ENCODE data around the gene ANP32B. TPM values are rescaled to one million over a fixed set of nuclear protein-coding genes. Genes with fewer than 3 reads are reported as not detected.
"Not testable (repeated sequence)": the region's sequence is repeated elsewhere in the genome, so short reads cannot be mapped to it uniquely, and the experiment has no call there.

Gene ANP32B
- 100 to 1,000 TPM; 217 to 273 (median 241) TPM for polyA plus RNA-seq (ENCODE audit: insufficient read length in 3 of 3)
- long read RNA-seq, donor 1, transcript ANP32B-201 (7 exons, 1,463 nt), result major isoform, 72 of 108 reads
- long read RNA-seq, donor 1, partial matches to known transcripts, result 36 of 108 reads
- long read RNA-seq, donor 1, other reads (novel, unspliced or antisense), result 0 of 108 reads
- long read RNA-seq, donor 2, transcript ANP32B-201 (7 exons, 1,463 nt), result major isoform, 94 of 132 reads
- long read RNA-seq, donor 2, partial matches to known transcripts, result 19 of 132 reads
- long read RNA-seq, donor 2, other reads (novel, unspliced or antisense), result 19 of 132 reads
- long read RNA-seq, donor 3, transcript ANP32B-201 (7 exons, 1,463 nt), result major isoform, 70 of 120 reads
- long read RNA-seq, donor 3, partial matches to known transcripts, result 37 of 120 reads
- long read RNA-seq, donor 3, other reads (novel, unspliced or antisense), result 13 of 120 reads
- long read RNA-seq, donor 4, transcript ANP32B-201 (7 exons, 1,463 nt), result major isoform, 87 of 120 reads
- long read RNA-seq, donor 4, partial matches to known transcripts, result 21 of 120 reads
- long read RNA-seq, donor 4, other reads (novel, unspliced or antisense), result 12 of 120 reads
- long read RNA-seq, donor 5, transcript ANP32B-201 (7 exons, 1,463 nt), result major isoform, 37 of 103 reads
- long read RNA-seq, donor 5, partial matches to known transcripts, result 66 of 103 reads
- long read RNA-seq, donor 5, other reads (novel, unspliced or antisense), result 0 of 103 reads
- long read RNA-seq, donor 6, transcript ANP32B-201 (7 exons, 1,463 nt), result major isoform, 45 of 121 reads
- long read RNA-seq, donor 6, partial matches to known transcripts, result 70 of 121 reads
- long read RNA-seq, donor 6, other reads (novel, unspliced or antisense), result 6 of 121 reads
- long read RNA-seq, donor 7, transcript ANP32B-201 (7 exons, 1,463 nt), result major isoform, 74 of 180 reads
- long read RNA-seq, donor 7, partial matches to known transcripts, result 97 of 180 reads
- long read RNA-seq, donor 7, other reads (novel, unspliced or antisense), result 8 of 180 reads
- long read RNA-seq, donor 8, transcript ANP32B-201 (7 exons, 1,463 nt), result major isoform, 45 of 78 reads
- long read RNA-seq, donor 8, partial matches to known transcripts, result 27 of 78 reads
- long read RNA-seq, donor 8, other reads (novel, unspliced or antisense), result 6 of 78 reads
- long read RNA-seq, donor 9, transcript ANP32B-201 (7 exons, 1,463 nt), result major isoform, 95 of 163 reads
- long read RNA-seq, donor 9, partial matches to known transcripts, result 60 of 163 reads
- long read RNA-seq, donor 9, other reads (novel, unspliced or antisense), result 8 of 163 reads
- long read RNA-seq, donor 10, transcript ANP32B-201 (7 exons, 1,463 nt), result major isoform, 68 of 142 reads
- long read RNA-seq, donor 10, partial matches to known transcripts, result 61 of 142 reads
- long read RNA-seq, donor 10, other reads (novel, unspliced or antisense), result 13 of 142 reads
- long read RNA-seq, donor 11, transcript ANP32B-201 (7 exons, 1,463 nt), result major isoform, 40 of 115 reads
- long read RNA-seq, donor 11, partial matches to known transcripts, result 69 of 115 reads
- long read RNA-seq, donor 11, other reads (novel, unspliced or antisense), result 5 of 115 reads
- long read RNA-seq, donor 12, transcript ANP32B-201 (7 exons, 1,463 nt), result major isoform, 98 of 145 reads
- long read RNA-seq, donor 12, partial matches to known transcripts, result 30 of 145 reads
- long read RNA-seq, donor 12, other reads (novel, unspliced or antisense), result 17 of 145 reads
- long read RNA-seq, donor 13, transcript ANP32B-201 (7 exons, 1,463 nt), result major isoform, 32 of 130 reads
- long read RNA-seq, donor 13, partial matches to known transcripts, result 98 of 130 reads
- long read RNA-seq, donor 13, other reads (novel, unspliced or antisense), result 0 of 130 reads
- long read RNA-seq, donor 14, result 0 reads
- long read RNA-seq, donor 15, transcript ANP32B-201 (7 exons, 1,463 nt), result major isoform, 102 of 158 reads
- long read RNA-seq, donor 15, partial matches to known transcripts, result 45 of 158 reads
- long read RNA-seq, donor 15, other reads (novel, unspliced or antisense), result 11 of 158 reads
- long read RNA-seq, donor 16, transcript ANP32B-201 (7 exons, 1,463 nt), result major isoform, 94 of 155 reads
- long read RNA-seq, donor 16, partial matches to known transcripts, result 46 of 155 reads
- long read RNA-seq, donor 16, other reads (novel, unspliced or antisense), result 14 of 155 reads

GRCh38 chr9:97982683-97983588 is at the start of gene ANP32B:
ANP32B (plus strand) TSS chr9:97983341; CDS start chr9:97983556, 215 bp downstream.
- peak; percentile 91 for DNase-seq

- no peak for DNase-seq
These were observed 48.6 kb upstream of the ANP32B start for GRCh38 chr9:97934321-97935115.

GRCh38 chr9:97935276-97935675 is 47.9 kb upstream of the ANP32B start:
- DNase-seq, result no peak

DNA sequence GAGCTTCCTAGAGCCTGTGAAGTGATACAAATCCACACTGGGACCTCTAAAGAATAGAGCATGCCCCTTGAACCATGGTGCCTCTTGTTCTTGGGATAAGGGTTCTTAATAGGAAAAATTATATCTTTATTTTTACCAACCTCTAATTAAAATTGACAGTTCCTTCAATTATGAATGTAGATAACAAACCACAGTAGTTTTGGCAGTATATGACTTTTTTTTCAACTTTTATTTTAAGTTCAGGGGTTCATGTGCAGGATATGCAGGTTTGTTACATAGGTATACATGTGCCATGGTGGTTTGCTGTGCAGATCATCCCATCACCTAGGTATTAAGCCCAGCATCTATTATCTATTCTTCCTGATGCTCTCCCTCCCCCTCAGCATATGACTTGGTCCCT is 46.1 kb upstream of the ANP32B start:
- no peak for DNase-seq

DNA sequence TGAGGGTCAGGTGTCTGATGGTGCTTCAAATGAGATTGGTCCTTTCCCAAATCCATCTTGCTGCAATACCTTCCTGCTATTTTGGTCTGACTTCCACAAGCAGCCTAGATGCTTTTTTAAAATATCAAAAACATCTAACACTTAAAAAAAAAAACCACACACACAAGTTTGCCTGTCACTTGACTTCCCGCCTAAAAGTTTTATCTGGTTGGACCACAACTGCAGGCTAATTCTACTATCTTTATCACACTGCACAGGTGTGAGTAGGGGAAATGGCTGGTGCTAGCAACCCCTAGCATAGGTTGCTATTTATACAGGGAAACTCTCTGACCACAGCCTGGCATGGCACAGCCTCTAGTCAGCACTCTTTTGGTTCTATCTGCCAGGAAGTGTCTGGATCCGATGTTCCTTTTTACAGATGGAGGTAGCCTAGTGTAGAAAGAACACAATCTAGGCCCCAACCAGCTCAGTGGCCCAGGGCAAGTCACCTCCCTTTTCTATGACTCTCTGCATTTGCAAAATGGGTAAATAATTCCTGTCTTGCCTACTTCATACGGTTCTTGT is 45.0 kb upstream of the ANP32B start, which contains the start of gene HEMGN:
HEMGN (minus strand) TSS at position 92 of the 564 bp plus-strand sequence; CDS start at position 56, 36 bp downstream.
- no peak for DNase-seq

GRCh38 chr9:97940233-97940632 is 42.9 kb upstream of the ANP32B start:
- no peak for DNase-seq

DNA sequence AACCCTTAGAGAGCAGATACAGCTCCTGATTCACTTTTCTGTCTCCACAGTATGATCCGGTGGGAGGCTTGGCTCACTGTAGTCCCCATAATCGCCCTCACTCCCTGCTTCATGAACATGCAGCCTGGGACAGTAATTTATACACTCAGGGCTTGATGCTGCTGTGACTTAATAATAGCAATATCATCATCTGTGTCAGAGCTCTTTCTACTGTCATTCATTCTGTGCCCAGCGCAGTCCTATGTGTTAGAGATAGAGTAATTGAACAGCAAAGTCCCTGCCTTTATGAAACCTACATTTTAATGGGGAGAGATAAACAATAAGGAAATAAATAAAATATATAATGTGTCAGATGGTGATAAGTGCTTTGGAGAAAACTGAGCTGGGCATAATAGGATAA is 42.4 kb upstream of the ANP32B start:
- no peak for DNase-seq

- DNase-seq, result no peak
These were observed 41.8 kb upstream of the ANP32B start for GRCh38 chr9:97941323-97941722.

GRCh38 chr9:97943308-97943855 is 39.8 kb upstream of the ANP32B start:
- no peak for DNase-seq

DNA sequence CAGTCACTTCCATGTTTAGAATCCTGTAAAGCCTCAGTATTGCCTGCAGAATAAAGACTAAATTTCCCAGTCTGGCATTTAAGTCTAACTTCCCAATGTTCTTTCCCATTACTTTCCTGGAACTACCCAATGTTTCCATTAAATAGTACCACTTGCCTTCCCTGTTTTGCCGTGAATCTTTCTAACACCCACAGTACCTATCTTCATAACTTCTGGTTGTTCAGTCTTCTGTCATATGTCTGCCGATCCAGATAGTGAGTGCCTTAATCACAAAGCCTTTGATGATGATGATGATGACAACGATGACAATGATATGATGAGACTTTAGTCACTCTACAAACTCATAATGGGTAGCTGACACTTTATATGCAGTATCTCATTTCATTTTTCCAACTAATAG is 38.5 kb upstream of the ANP32B start:
- no peak for DNase-seq

- not testable (repeated sequence) for DNase-seq
These were observed 37.7 kb upstream of the ANP32B start for GRCh38 chr9:97945470-97945869.

- DNase-seq, result not testable (repeated sequence)
These were observed 36.0 kb upstream of the ANP32B start for GRCh38 chr9:97947094-97947493.

- DNase-seq, result not testable (repeated sequence)
These were observed 32.3 kb upstream of the ANP32B start for GRCh38 chr9:97950873-97951272.

DNA sequence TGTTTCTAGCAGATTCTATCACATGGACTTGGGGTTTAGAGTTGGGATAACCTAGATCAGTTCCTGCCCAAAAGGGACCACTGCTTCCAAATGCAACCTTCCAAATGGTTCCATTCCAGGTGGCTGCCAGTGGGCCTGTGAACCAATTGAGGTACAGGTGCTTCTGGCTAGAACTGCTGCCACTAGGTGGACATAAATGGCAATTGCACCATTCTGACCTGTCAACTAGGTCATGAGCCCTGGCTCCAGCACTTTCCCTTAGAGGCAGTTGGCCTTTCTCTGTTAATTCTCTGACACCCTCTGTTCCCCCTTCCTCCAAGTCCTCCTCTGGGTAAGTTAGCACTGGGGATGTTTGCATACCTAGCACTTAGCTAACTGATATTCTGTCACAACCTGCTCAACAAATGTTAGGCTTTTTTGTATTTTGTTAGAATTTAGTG is 28.6 kb upstream of the ANP32B start:
- no peak for DNase-seq

DNA sequence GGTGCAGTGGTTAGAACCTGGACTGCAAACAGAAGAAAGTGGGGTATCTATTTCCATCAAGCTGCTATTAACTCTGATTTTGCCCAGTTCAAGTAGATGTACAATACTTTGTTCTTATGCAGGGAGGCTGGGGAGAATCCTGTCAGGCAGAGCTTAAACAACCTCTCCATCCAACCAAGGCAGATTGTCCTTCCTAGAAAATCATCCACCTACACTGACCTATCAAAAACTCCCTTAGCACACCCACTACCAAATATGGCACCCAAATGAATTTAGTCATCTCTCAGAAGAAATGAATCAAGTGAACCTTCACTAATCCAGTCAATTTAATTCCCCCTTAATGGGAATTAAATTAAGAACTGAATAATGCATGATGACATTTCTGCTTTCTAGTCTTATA is 26.8 kb upstream of the ANP32B start:
- DNase-seq, result no peak

GRCh38 chr9:97958812-97959511 is 24.2 kb upstream of the ANP32B start:
- DNase-seq, result no peak
